ENCODE data around the gene SPZ1.
"Not testable (repeated sequence)": the region's sequence is repeated elsewhere in the genome, so short reads cannot be mapped to it uniquely, and the experiment has no call there.

Gene SPZ1

DNA sequence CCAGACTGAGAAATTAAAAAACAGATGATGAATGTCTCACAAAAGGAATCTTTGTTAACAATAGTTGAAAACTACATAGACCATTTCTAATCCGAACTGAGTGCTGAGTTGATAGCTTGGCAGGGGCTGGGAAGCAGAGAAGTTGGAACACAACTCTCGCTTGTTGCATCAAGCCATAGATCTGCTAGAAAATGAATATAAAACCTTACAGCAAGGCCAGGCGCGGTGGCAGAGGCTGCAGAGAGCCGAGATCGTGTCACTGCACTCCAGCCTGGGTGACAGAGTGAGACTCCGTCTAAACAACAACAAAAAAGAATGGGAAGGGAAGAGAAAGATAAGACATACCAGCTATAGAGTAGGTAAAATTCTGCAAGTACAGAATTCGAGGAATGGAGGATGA is 28.0 kb upstream of the SPZ1 start:
- no peaks in the 10 kb centered on the region for H3K36me3 ChIP-seq (ENCODE audit: control insufficient read depth in 1 of 2, insufficient read depth in 2 of 2, low read length in 2 of 2)
- no peak overlapping the region for H3K27ac ChIP-seq (ENCODE audit: low read depth, low read length)
- no peaks in the 10 kb centered on the region for H3K27me3 ChIP-seq (ENCODE audit: control insufficient read depth in 1 of 2, insufficient read depth in 2 of 2, low read length in 2 of 2)
- H3K4me3 ChIP-seq (ENCODE audit: low read depth in 1 of 2, low read length in 2 of 2) = no peak overlapping the region
- no peaks in the 10 kb centered on the region for H3K9me3 ChIP-seq (ENCODE audit: control insufficient read depth in 1 of 2, low read length in 2 of 2)
- no peaks in the 10 kb centered on the region for H3K4me1 ChIP-seq (ENCODE audit: control insufficient read depth in 1 of 2, insufficient read depth in 2 of 2, low read length in 2 of 2)
- no peak overlapping the region for H3K9ac ChIP-seq (ENCODE audit: low read depth in 1 of 2, low read length in 2 of 2)

GRCh38 chr5:80296121-80296520 is 23.7 kb upstream of the SPZ1 start:
- Histone ChIP-seq H3K9ac (ENCODE audit: low read depth in 1 of 2, low read length in 2 of 2) (no peak overlapping the region), H3K9me3 (ENCODE audit: control insufficient read depth in 1 of 2, low read length in 2 of 2) (no peaks in the 10 kb centered on the region), H3K27ac (ENCODE audit: low read depth, low read length) (no peak overlapping the region), H3K27me3 (ENCODE audit: control insufficient read depth in 1 of 2, insufficient read depth in 2 of 2, low read length in 2 of 2) (no peaks in the 10 kb centered on the region), H3K36me3 (ENCODE audit: control insufficient read depth in 1 of 2, insufficient read depth in 2 of 2, low read length in 2 of 2) (no peaks in the 10 kb centered on the region), H3K4me3 (ENCODE audit: low read depth in 1 of 2, low read length in 2 of 2) (no peak overlapping the region), H3K4me1 (ENCODE audit: control insufficient read depth in 1 of 2, insufficient read depth in 2 of 2, low read length in 2 of 2) (no peaks in the 10 kb centered on the region)

DNA sequence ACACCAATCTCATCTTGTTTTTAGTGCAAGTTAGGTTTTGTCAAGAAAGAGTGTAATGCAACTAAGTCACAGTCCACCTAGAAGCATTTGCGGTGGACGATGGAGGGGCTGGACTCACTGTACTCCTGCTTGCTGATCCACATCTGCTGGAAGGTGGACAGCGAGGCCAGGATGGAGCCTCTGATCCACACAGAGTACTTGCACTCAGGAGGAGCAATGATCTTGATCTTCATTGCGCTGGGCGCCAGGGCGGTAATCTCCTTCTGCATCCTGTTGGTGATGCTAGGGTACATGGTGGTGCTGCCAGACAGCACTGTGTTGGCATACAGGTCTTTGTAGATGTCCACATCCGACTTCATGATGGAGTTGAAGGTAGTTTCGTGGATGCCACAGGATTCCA is 20.2 kb upstream of the SPZ1 start:
- H3K27ac ChIP-seq (ENCODE audit: low read depth, low read length) = no peak overlapping the region
- no peak overlapping the region for H3K4me3 ChIP-seq (ENCODE audit: low read depth in 1 of 2, low read length in 2 of 2)
- H3K36me3 ChIP-seq (ENCODE audit: control insufficient read depth in 1 of 2, insufficient read depth in 2 of 2, low read length in 2 of 2) = no peaks in the 10 kb centered on the region
- no peaks in the 10 kb centered on the region for H3K27me3 ChIP-seq (ENCODE audit: control insufficient read depth in 1 of 2, insufficient read depth in 2 of 2, low read length in 2 of 2)
- H3K9me3 ChIP-seq (ENCODE audit: control insufficient read depth in 1 of 2, low read length in 2 of 2) = no peaks in the 10 kb centered on the region
- H3K4me1 ChIP-seq (ENCODE audit: control insufficient read depth in 1 of 2, insufficient read depth in 2 of 2, low read length in 2 of 2) = no peaks in the 10 kb centered on the region
- H3K9ac ChIP-seq (ENCODE audit: low read depth in 1 of 2, low read length in 2 of 2) = no peak overlapping the region

DNA sequence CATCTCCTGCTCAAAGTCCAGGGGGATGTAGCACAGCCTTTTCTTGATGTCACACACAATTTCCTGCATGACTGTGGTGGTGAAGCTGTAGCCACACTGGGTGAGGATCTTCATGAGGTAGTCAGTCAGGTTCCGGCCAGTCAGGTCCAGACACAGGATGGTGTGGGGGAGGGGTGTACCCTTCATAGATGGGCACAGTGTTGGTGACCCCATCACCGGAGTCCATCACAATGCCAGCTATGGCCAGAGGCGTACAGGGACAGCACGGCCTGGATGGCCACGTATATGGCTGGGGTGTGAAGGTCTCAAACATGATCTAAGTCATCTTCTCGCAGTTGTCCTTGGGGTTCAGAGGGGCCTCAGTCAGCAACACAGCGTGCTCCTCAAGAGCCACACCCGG is 19.7 kb upstream of the SPZ1 start:
- no peak overlapping the region for H3K4me3 ChIP-seq (ENCODE audit: low read depth in 1 of 2, low read length in 2 of 2)
- no peaks in the 10 kb centered on the region for H3K4me1 ChIP-seq (ENCODE audit: control insufficient read depth in 1 of 2, insufficient read depth in 2 of 2, low read length in 2 of 2)
- H3K27me3 ChIP-seq (ENCODE audit: control insufficient read depth in 1 of 2, insufficient read depth in 2 of 2, low read length in 2 of 2) = no peaks in the 10 kb centered on the region
- H3K36me3 ChIP-seq (ENCODE audit: control insufficient read depth in 1 of 2, insufficient read depth in 2 of 2, low read length in 2 of 2) = no peaks in the 10 kb centered on the region
- no peaks in the 10 kb centered on the region for H3K9me3 ChIP-seq (ENCODE audit: control insufficient read depth in 1 of 2, low read length in 2 of 2)
- H3K9ac ChIP-seq (ENCODE audit: low read depth in 1 of 2, low read length in 2 of 2) = no peak overlapping the region
- no peak overlapping the region for H3K27ac ChIP-seq (ENCODE audit: low read depth, low read length)

- H3K9me3 ChIP-seq (ENCODE audit: control insufficient read depth in 1 of 2, low read length in 2 of 2); H3K27me3 ChIP-seq (ENCODE audit: control insufficient read depth in 1 of 2, insufficient read depth in 2 of 2, low read length in 2 of 2); H3K4me3 ChIP-seq (ENCODE audit: low read depth in 1 of 2, low read length in 2 of 2); H3K27ac ChIP-seq (ENCODE audit: low read depth, low read length); H3K36me3 ChIP-seq (ENCODE audit: control insufficient read depth in 1 of 2, insufficient read depth in 2 of 2, low read length in 2 of 2); H3K4me1 ChIP-seq (ENCODE audit: control insufficient read depth in 1 of 2, insufficient read depth in 2 of 2, low read length in 2 of 2); H3K9ac ChIP-seq (ENCODE audit: low read depth in 1 of 2, low read length in 2 of 2): not testable (repeated sequence)
These were observed 19.0 kb upstream of the SPZ1 start for GRCh38 chr5:80300796-80301195.

GRCh38 chr5:80301342-80301741 is 18.5 kb upstream of the SPZ1 start:
- H3K4me1 ChIP-seq (ENCODE audit: control insufficient read depth in 1 of 2, insufficient read depth in 2 of 2, low read length in 2 of 2); H3K4me3 ChIP-seq (ENCODE audit: low read depth in 1 of 2, low read length in 2 of 2); H3K9me3 ChIP-seq (ENCODE audit: control insufficient read depth in 1 of 2, low read length in 2 of 2); H3K36me3 ChIP-seq (ENCODE audit: control insufficient read depth in 1 of 2, insufficient read depth in 2 of 2, low read length in 2 of 2); H3K9ac ChIP-seq (ENCODE audit: low read depth in 1 of 2, low read length in 2 of 2); H3K27me3 ChIP-seq (ENCODE audit: control insufficient read depth in 1 of 2, insufficient read depth in 2 of 2, low read length in 2 of 2); H3K27ac ChIP-seq (ENCODE audit: low read depth, low read length): not testable (repeated sequence)

GRCh38 chr5:80302636-80303035 is 17.2 kb upstream of the SPZ1 start:
- Histone ChIP-seq H3K9me3 (ENCODE audit: control insufficient read depth in 1 of 2, low read length in 2 of 2) (no peaks in the 10 kb centered on the region), H3K4me3 (ENCODE audit: low read depth in 1 of 2, low read length in 2 of 2) (no peak overlapping the region), H3K27ac (ENCODE audit: low read depth, low read length) (no peak overlapping the region), H3K27me3 (ENCODE audit: control insufficient read depth in 1 of 2, insufficient read depth in 2 of 2, low read length in 2 of 2) (no peaks in the 10 kb centered on the region), H3K9ac (ENCODE audit: low read depth in 1 of 2, low read length in 2 of 2) (no peak overlapping the region), H3K36me3 (ENCODE audit: control insufficient read depth in 1 of 2, insufficient read depth in 2 of 2, low read length in 2 of 2) (no peaks in the 10 kb centered on the region), H3K4me1 (ENCODE audit: control insufficient read depth in 1 of 2, insufficient read depth in 2 of 2, low read length in 2 of 2) (no peaks in the 10 kb centered on the region)

DNA sequence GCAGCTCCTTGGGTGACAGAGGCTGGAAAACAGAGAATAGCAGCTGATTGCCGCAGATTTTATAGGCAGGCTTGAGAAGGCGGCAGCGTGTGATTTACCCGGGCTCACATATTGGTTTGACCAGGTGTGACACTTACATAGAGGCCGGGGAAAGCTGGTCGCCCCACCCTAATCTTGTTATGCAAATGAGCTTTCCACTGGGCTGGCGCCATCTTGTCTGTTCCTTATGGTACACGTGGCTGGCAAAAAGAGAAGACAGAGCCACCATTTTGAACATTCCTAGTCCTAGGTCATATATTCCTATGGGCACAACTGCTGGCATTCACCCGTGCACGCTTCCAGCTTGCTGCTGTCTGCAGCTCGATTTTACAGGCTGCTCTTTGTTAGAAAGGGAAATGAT is 11.3 kb upstream of the SPZ1 start:
- Histone ChIP-seq H3K4me1 (ENCODE audit: control insufficient read depth in 1 of 2, insufficient read depth in 2 of 2, low read length in 2 of 2) (no peaks in the 10 kb centered on the region), H3K4me3 (ENCODE audit: low read depth in 1 of 2, low read length in 2 of 2) (no peak overlapping the region), H3K27ac (ENCODE audit: low read depth, low read length) (no peak overlapping the region), H3K9me3 (ENCODE audit: control insufficient read depth in 1 of 2, low read length in 2 of 2) (no peaks in the 10 kb centered on the region), H3K36me3 (ENCODE audit: control insufficient read depth in 1 of 2, insufficient read depth in 2 of 2, low read length in 2 of 2) (no peaks in the 10 kb centered on the region), H3K27me3 (ENCODE audit: control insufficient read depth in 1 of 2, insufficient read depth in 2 of 2, low read length in 2 of 2) (no peaks in the 10 kb centered on the region), H3K9ac (ENCODE audit: low read depth in 1 of 2, low read length in 2 of 2) (no peak overlapping the region)

DNA sequence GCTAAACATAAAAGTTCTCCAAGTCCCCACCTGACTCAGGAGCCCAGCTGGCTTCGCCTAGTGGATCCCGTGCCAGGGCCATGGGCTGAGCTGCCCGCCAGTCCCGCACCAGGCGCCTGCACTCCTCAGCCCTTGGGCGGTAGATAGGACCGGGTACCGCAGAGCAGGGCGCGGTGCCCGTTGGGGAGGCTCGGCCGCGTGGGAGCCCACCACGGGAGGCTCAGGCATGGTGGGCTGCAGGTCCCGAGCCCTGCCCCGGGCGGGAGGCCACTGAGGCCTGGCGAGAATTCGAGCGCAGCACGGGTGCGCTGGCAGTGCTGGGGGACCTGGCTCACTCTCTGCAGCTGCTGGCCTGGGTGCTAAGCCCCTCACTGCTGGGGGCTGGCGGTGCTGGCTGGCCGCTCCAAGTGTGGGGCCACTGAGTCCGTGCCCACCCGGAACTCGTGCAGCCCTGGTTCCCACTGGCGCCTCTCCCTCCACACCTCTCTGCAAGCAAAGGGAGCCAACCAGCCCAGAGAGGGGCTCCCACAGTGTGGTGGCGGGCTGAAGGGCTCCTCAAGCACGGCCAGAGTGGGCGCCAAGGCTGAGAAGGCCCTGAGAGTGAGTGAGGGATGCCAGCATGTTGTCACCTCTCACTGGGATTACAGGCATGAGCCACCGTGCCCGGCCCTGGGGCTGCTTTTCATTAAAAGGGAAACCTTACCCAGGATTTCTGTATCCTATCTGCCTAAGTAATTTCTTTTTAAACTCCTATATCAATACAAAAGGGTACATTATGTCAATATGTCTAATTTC is 9.7 kb upstream of the SPZ1 start:
- H3K4me1 ChIP-seq (ENCODE audit: control insufficient read depth in 1 of 2, insufficient read depth in 2 of 2, low read length in 2 of 2) = no peaks in the 10 kb centered on the region
- no peaks in the 10 kb centered on the region for H3K36me3 ChIP-seq (ENCODE audit: control insufficient read depth in 1 of 2, insufficient read depth in 2 of 2, low read length in 2 of 2)
- no peaks in the 10 kb centered on the region for H3K9me3 ChIP-seq (ENCODE audit: control insufficient read depth in 1 of 2, low read length in 2 of 2)
- H3K27me3 ChIP-seq (ENCODE audit: control insufficient read depth in 1 of 2, insufficient read depth in 2 of 2, low read length in 2 of 2) = no peaks in the 10 kb centered on the region
- no peak overlapping the region for H3K4me3 ChIP-seq (ENCODE audit: low read depth in 1 of 2, low read length in 2 of 2)
- no peak overlapping the region for H3K27ac ChIP-seq (ENCODE audit: low read depth, low read length)
- H3K9ac ChIP-seq (ENCODE audit: low read depth in 1 of 2, low read length in 2 of 2) = no peak overlapping the region

GRCh38 chr5:80315244-80315643 is 4.6 kb upstream of the SPZ1 start:
- no peak overlapping the region for H3K4me3 ChIP-seq (ENCODE audit: low read depth in 1 of 2, low read length in 2 of 2)
- no peak overlapping the region for H3K9ac ChIP-seq (ENCODE audit: low read depth in 1 of 2, low read length in 2 of 2)
- no peaks in the 10 kb centered on the region for H3K4me1 ChIP-seq (ENCODE audit: control insufficient read depth in 1 of 2, insufficient read depth in 2 of 2, low read length in 2 of 2)
- no peaks in the 10 kb centered on the region for H3K27me3 ChIP-seq (ENCODE audit: control insufficient read depth in 1 of 2, insufficient read depth in 2 of 2, low read length in 2 of 2)
- H3K27ac ChIP-seq (ENCODE audit: low read depth, low read length) = no peak overlapping the region
- H3K36me3 ChIP-seq (ENCODE audit: control insufficient read depth in 1 of 2, insufficient read depth in 2 of 2, low read length in 2 of 2) = no peaks in the 10 kb centered on the region
- no peaks in the 10 kb centered on the region for H3K9me3 ChIP-seq (ENCODE audit: control insufficient read depth in 1 of 2, low read length in 2 of 2)

DNA sequence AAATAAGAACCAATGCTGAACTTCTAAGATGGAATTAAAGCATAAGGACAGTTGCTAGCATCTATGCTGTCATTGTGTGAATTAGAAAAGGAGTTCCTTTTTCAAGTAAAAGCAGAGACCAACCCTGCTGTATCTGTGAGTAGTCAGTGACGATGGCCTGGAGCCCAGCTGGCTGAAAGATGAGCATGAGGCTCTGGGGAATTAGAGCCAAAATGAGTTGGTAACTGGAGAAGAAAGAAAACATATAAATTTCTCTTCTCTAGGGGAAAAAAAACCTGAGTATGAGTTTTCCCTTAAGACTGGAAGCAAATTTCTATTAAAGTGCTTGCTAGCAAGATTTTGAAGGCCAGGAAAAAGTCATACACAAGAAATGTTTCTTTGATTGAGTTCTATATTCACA is 1.6 kb upstream of the SPZ1 start:
- Histone ChIP-seq H3K4me1 (ENCODE audit: control insufficient read depth in 1 of 2, insufficient read depth in 2 of 2, low read length in 2 of 2) (no peaks in the 10 kb centered on the region), H3K36me3 (ENCODE audit: control insufficient read depth in 1 of 2, insufficient read depth in 2 of 2, low read length in 2 of 2) (no peaks in the 10 kb centered on the region), H3K27ac (ENCODE audit: low read depth, low read length) (no peak overlapping the region), H3K9ac (ENCODE audit: low read depth in 1 of 2, low read length in 2 of 2) (no peak overlapping the region), H3K4me3 (ENCODE audit: low read depth in 1 of 2, low read length in 2 of 2) (no peak overlapping the region), H3K27me3 (ENCODE audit: control insufficient read depth in 1 of 2, insufficient read depth in 2 of 2, low read length in 2 of 2) (peaks cover 0 to 7% of the 10 kb centered on the region in 2 donors), H3K9me3 (ENCODE audit: control insufficient read depth in 1 of 2, low read length in 2 of 2) (no peaks in the 10 kb centered on the region)

All from duodenal mucosa (tissue), 2 donors.